HepG2 (cell line): ENCODE results near the gene SMAP2. TPM values are rescaled to one million over a fixed set of nuclear protein-coding genes. Genes with fewer than 3 reads are reported as not detected.
A peak's percentile ranks its signal among the peaks of the same experiment; 100 is the strongest.

ENCODE experiments used
- ARHGAP35 ChIP-seq: sonication (generic); formaldehyde crosslinking; IDR thresholded peaks from 2 replicates; pipeline ENCODE4 v1.9.0; 2022; ENCODE audit warnings: mild to moderate bottlenecking, inconsistent platforms, moderate library complexity, missing genetic modification reagents, borderline replicate concordance
- DMAP1 ChIP-seq: IDR thresholded peaks from 2 replicates; pipeline ENCODE4 v1.6.1; 2016
- FOXO4 ChIP-seq: sonication (generic); formaldehyde crosslinking; conservative IDR thresholded peaks from 2 replicates; pipeline ENCODE4 v1.8.1; 2023; ENCODE audit warnings: missing genetic modification reagents
- KDM5A ChIP-seq: fragments of 200-600 bp; sonication (generic); IDR thresholded peaks from 2 replicates; pipeline ENCODE4 v1.7.0; 2018; ENCODE audit warnings: antibody characterized with exemption, mild to moderate bottlenecking, low read length, borderline replicate concordance
- NKX3-1 ChIP-seq: sonication (generic); formaldehyde crosslinking; IDR thresholded peaks from 2 replicates; pipeline ENCODE4 v1.5.0; 2020; ENCODE audit warnings: missing genetic modification reagents
- PRMT3 ChIP-seq: sonication (generic); formaldehyde crosslinking; IDR thresholded peaks from 2 replicates; pipeline ENCODE4 v1.8.1; 2022; ENCODE audit warnings: low read depth, mild to moderate bottlenecking, moderate library complexity, missing genetic modification reagents, borderline replicate concordance
- RFX3 ChIP-seq: IDR thresholded peaks from 2 replicates; pipeline ENCODE4 v1.6.1; 2016; ENCODE audit warnings: missing biosample characterization, missing genetic modification reagents
- SOX5 ChIP-seq: IDR thresholded peaks from 2 replicates; pipeline ENCODE4 v1.6.1; 2016; ENCODE audit warnings: borderline replicate concordance
- ZNF407 ChIP-seq: sonication (generic); formaldehyde crosslinking; IDR thresholded peaks from one replicate; pipeline ENCODE4 v1.5.1; 2020; ENCODE audit warnings: mild to moderate bottlenecking, missing genetic modification reagents; ENCODE audit errors: not compliant biosample characterization
- ZNF549 ChIP-seq: sonication (generic); formaldehyde crosslinking; IDR thresholded peaks from 2 replicates; pipeline ENCODE4 v1.5.0; 2020; ENCODE audit warnings: missing genetic modification reagents
- ZNF609 ChIP-seq: sonication (generic); formaldehyde crosslinking; IDR thresholded peaks from 2 replicates; pipeline ENCODE4 v1.4.0; 2020; ENCODE audit warnings: mild to moderate bottlenecking, missing genetic modification reagents, borderline replicate concordance
- ZNF703 ChIP-seq: sonication (generic); formaldehyde crosslinking; IDR thresholded peaks from 2 replicates; pipeline ENCODE4 v1.5.1; 2020; ENCODE audit warnings: missing genetic modification reagents, mild to moderate bottlenecking, moderate library complexity, borderline replicate concordance
- polyA plus RNA-seq, 8 experiments: library from polyadenylated mRNA; depleted of rRNA in 3 of 8; stranded (reverse) in 7 of 8; unstranded in 1 of 8; fragments of >200 nt; fragmentation: Illumina TruSeq in 4 of 8; extraction: Trizol in 4 of 8; gene quantifications; 2 replicates each; pipeline versions ENCODE4 v1.2.1 to v1.2.3, GENCODE V29; 2011 to 2016; ENCODE audit warnings: low read depth in 4 of 8, missing spikeins in 1 of 8, mixed read lengths in 1 of 8; ENCODE audit not compliant: insufficient read depth in 1 of 8
- total RNA-seq, 5 experiments: library from RNA; depleted of rRNA; stranded (reverse); fragments of >200 nt; fragmentation: Illumina TruSeq; extraction: Trizol; gene quantifications; 2 replicates each; pipeline ENCODE4 v1.2.3, GENCODE V29; 2016; ENCODE audit warnings: low read depth in 1 of 5

The SMAP2 gene
- total and polyA plus RNA-seq, 2 of the 13 experiments (the other 11 are each of a cell fraction or from before 2014, with no cell fraction given): 19.0 to 22.3 TPM

- TF ChIP-seq PRMT3 (no peak), RFX3 (CRISPR knock-in tag) (no peak), KDM5A (no peak), ZNF609 (CRISPR knock-in tag) (peak; percentile 90), ZNF703 (CRISPR knock-in tag) (no peak), NKX3-1 (CRISPR knock-in tag) (no peak), FOXO4 (no peak), DMAP1 (CRISPR knock-in tag) (no peak), ZNF407 (CRISPR knock-in tag) (no peak), ARHGAP35 (CRISPR knock-in tag) (no peak), ZNF549 (CRISPR knock-in tag) (no peak), SOX5 (peak; percentile 77; the same call in 1 of the 2 replicates)
Measured at GRCh38 chr1:40383488-40384412, 10.2 kb downstream of the SMAP2 start (continued).
